ENCODE results near the gene PLPP3.
A peak's percentile ranks its signal among the peaks of the same experiment; 100 is the strongest.
"Not testable (repeated sequence)": the region's sequence is repeated elsewhere in the genome, so short reads cannot be mapped to it uniquely, and the experiment has no call there.

PLPP3 gene

DNA sequence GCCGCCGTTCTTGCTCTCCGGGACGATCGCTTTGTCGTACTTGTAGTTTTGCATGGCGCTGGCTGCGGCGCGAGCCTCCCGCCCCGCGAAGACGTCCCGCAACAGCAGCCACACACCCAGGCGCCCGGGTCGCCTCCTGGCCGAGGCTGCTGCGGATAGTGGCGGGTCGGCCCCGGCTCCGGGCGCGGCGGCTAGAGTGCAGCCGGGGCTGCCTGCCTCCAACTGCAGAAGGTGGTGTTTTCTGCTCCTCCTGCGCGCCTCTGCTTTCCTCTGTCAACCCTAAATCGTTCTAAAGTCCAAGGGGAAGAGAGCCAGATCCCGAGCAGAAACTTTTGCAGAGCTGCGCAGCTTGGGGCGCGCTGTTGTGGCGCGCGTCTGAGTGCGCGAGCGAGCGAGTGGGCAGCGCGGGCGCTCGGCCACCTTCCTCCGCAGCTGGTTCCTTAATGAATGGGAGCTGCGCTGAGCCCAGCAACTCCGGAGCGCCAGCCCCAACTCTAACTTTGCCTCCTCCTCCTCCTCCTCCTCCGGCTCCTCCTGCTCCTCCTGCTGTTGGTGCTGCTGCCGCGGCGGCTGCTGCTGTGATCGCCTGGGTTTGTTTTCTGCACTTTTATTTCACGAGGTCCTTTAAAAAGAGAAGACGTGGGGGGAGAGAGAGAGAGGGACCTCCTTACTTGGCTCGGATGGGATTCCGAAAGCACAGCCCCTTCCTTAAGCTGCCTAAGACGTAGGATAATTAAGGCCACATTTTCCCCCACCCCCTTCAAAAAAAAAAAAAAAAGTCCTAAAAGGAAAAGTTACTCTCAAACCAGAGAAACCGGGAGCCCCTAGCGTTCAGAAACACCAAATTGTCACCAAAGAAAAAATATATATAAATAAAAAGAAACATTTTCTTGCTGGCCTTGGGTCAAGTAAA is at the start of gene PLPP3:
TSS of gene PLPP3 (minus strand) at position 601 of the 913 bp plus-strand sequence. CDS start at position 54, 547 bp downstream.
- H3K27ac ChIP-seq (ENCODE audit: low read depth, low read length) = peak within 1 kb of the TSS; percentile 76

DNA sequence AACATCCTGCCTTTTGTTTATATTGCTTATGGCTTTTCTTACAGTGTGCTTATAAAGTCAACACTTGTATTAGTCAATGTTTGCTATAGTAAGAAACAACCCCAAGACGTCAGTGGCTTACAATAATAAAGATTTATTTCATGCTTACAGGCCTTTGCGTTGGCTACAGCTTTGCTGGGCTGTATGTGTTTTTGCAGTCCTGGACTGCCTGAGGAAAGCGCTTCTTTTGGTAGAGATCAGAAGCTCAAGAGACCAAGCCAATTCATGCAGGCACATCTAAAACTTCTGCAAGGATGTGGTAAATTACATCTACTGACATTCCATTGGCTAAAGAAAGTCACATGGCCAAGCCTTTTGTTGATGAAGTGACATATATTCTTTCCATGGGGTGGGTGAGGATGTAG is 48.3 kb upstream of the PLPP3 start:
- H3K9ac ChIP-seq (ENCODE audit: low read depth, low read length) = no peak overlapping the region

More for the DNA sequence above, at the start of gene PLPP3:
- Histone ChIP-seq H3K36me3 (ENCODE audit: control insufficient read depth, insufficient read depth, low read length) (no peaks in the 10 kb centered on the region), H3K9me3 (ENCODE audit: control insufficient read depth, insufficient read depth, low read length) (no peaks in the 10 kb centered on the region), H3K9ac (ENCODE audit: low read depth, low read length) (peak within 1 kb of the TSS; percentile 82), H3K4me1 (ENCODE audit: control insufficient read depth, insufficient read depth, low read length) (peaks cover 41% of the 10 kb centered on the region), H3K27me3 (ENCODE audit: control insufficient read depth, insufficient read depth, low read length) (no peaks in the 10 kb centered on the region), H3K4me3 (ENCODE audit: low read depth, low read length) (peak within 1 kb of the TSS; percentile 88)

DNA sequence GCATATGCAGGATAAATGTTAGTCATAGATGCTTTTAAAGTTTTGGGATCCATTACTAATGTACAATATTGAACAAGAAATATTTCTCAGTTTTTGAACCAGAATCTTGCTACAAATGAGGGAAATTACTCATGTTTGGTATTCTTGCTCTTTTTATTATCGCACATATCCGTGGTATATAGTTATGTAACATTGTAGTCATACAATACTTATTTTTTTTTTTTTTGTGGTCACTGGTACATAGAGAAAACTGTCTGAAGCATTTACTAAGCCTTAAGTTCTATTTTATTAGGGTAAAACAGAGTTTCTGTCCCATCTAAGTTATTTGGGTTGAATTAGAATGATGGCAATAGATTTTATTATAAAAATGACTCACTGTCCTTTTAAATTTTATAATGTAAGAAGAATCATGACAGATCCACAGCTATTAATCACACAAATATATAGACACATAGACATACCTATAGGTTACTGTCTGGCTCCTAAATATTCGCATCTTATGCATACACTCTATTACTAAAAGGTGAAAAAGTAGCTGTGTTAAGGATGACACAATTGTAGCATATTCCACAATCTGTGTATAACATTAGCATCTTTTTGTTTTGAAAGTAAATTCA is 47.8 kb upstream of the PLPP3 start:
- no peak overlapping the region for H3K27ac ChIP-seq (ENCODE audit: low read depth, low read length)
- no peaks in the 10 kb centered on the region for H3K27me3 ChIP-seq (ENCODE audit: control insufficient read depth, insufficient read depth, low read length)
- no peak overlapping the region for H3K4me3 ChIP-seq (ENCODE audit: low read depth, low read length)
- no peaks in the 10 kb centered on the region for H3K9me3 ChIP-seq (ENCODE audit: control insufficient read depth, insufficient read depth, low read length)
- H3K9ac ChIP-seq (ENCODE audit: low read depth, low read length) = no peak overlapping the region
- H3K36me3 ChIP-seq (ENCODE audit: control insufficient read depth, insufficient read depth, low read length) = no peaks in the 10 kb centered on the region
- peaks cover 20% of the 10 kb centered on the region for H3K4me1 ChIP-seq (ENCODE audit: control insufficient read depth, insufficient read depth, low read length)

More for the DNA sequence above, 48.3 kb upstream of the PLPP3 start:
- Histone ChIP-seq H3K4me1 (ENCODE audit: control insufficient read depth, insufficient read depth, low read length) (peaks cover 20% of the 10 kb centered on the region), H3K4me3 (ENCODE audit: low read depth, low read length) (no peak overlapping the region), H3K36me3 (ENCODE audit: control insufficient read depth, insufficient read depth, low read length) (no peaks in the 10 kb centered on the region), H3K27ac (ENCODE audit: low read depth, low read length) (no peak overlapping the region), H3K27me3 (ENCODE audit: control insufficient read depth, insufficient read depth, low read length) (no peaks in the 10 kb centered on the region), H3K9me3 (ENCODE audit: control insufficient read depth, insufficient read depth, low read length) (no peaks in the 10 kb centered on the region)

DNA sequence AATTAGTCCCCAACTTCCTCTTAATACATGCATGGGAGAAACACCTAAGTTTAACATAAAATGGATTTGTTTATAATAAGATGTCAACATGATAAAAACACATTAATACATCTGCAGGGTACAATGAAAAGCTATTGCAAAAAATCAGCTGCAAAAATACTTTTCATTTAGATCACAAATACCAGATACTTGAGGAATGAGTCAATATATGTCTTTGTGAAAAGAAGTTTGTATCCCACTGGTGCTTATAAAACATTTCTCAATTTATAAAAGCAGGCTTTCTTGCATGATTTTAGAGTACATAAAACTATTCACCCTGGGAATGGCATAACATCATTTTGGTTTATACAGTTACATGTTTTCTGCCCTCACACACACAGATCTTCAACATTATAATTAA is 47.2 kb upstream of the PLPP3 start:
- no peak overlapping the region for H3K4me3 ChIP-seq (ENCODE audit: low read depth, low read length)
- no peaks in the 10 kb centered on the region for H3K9me3 ChIP-seq (ENCODE audit: control insufficient read depth, insufficient read depth, low read length)
- H3K27ac ChIP-seq (ENCODE audit: low read depth, low read length) = no peak overlapping the region
- no peaks in the 10 kb centered on the region for H3K36me3 ChIP-seq (ENCODE audit: control insufficient read depth, insufficient read depth, low read length)
- H3K4me1 ChIP-seq (ENCODE audit: control insufficient read depth, insufficient read depth, low read length) = peaks cover 20% of the 10 kb centered on the region
- H3K9ac ChIP-seq (ENCODE audit: low read depth, low read length) = no peak overlapping the region
- H3K27me3 ChIP-seq (ENCODE audit: control insufficient read depth, insufficient read depth, low read length) = no peaks in the 10 kb centered on the region

DNA sequence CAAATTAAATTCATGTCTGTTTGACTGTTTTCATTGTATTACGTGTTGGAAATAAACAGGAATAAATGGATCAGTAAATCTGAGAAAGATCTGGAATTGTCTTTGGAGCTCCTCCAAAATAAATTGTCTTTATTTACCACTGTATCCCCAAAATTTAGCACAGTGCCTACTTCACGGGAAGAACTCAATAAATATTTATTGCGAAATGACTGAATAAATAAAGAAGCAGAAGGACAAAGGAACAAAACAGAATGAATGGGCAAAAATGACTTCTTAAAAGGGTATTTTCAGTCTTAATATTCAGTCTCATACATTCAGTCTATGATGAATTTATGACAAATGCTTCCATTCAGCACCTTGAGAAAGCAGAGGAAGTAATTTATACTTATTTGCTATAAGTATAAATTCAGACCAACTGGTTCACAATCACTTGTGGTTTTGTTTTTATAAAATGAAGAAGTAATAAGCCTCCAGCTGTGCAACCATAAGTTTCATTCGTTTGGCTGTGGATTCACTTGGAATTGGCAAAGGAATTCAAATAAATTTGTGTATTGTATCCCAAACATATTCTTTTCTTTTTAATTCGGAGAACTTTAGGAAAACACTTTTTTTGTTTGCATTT is 46.6 kb upstream of the PLPP3 start:
- Histone ChIP-seq H3K27ac (ENCODE audit: low read depth, low read length) (no peak overlapping the region), H3K9ac (ENCODE audit: low read depth, low read length) (no peak overlapping the region), H3K36me3 (ENCODE audit: control insufficient read depth, insufficient read depth, low read length) (no peaks in the 10 kb centered on the region), H3K9me3 (ENCODE audit: control insufficient read depth, insufficient read depth, low read length) (no peaks in the 10 kb centered on the region), H3K4me1 (ENCODE audit: control insufficient read depth, insufficient read depth, low read length) (peaks cover 20% of the 10 kb centered on the region), H3K27me3 (ENCODE audit: control insufficient read depth, insufficient read depth, low read length) (no peaks in the 10 kb centered on the region), H3K4me3 (ENCODE audit: low read depth, low read length) (no peak overlapping the region)

GRCh38 chr1:56617141-56617540 is 37.8 kb upstream of the PLPP3 start:
- Histone ChIP-seq H3K36me3 (ENCODE audit: control insufficient read depth, insufficient read depth, low read length) (no peaks in the 10 kb centered on the region), H3K9ac (ENCODE audit: low read depth, low read length) (no peak overlapping the region), H3K4me3 (ENCODE audit: low read depth, low read length) (no peak overlapping the region), H3K27me3 (ENCODE audit: control insufficient read depth, insufficient read depth, low read length) (no peaks in the 10 kb centered on the region), H3K4me1 (ENCODE audit: control insufficient read depth, insufficient read depth, low read length) (no peaks in the 10 kb centered on the region), H3K27ac (ENCODE audit: low read depth, low read length) (no peak overlapping the region), H3K9me3 (ENCODE audit: control insufficient read depth, insufficient read depth, low read length) (no peaks in the 10 kb centered on the region)

GRCh38 chr1:56610770-56611169 is 31.4 kb upstream of the PLPP3 start:
- H3K4me3 ChIP-seq (ENCODE audit: low read depth, low read length); H3K27ac ChIP-seq (ENCODE audit: low read depth, low read length); H3K9ac ChIP-seq (ENCODE audit: low read depth, low read length); H3K36me3 ChIP-seq (ENCODE audit: control insufficient read depth, insufficient read depth, low read length); H3K4me1 ChIP-seq (ENCODE audit: control insufficient read depth, insufficient read depth, low read length); H3K9me3 ChIP-seq (ENCODE audit: control insufficient read depth, insufficient read depth, low read length); H3K27me3 ChIP-seq (ENCODE audit: control insufficient read depth, insufficient read depth, low read length): not testable (repeated sequence)

GRCh38 chr1:56610097-56610496 is 30.7 kb upstream of the PLPP3 start:
- H3K9ac ChIP-seq (ENCODE audit: low read depth, low read length); H3K27me3 ChIP-seq (ENCODE audit: control insufficient read depth, insufficient read depth, low read length); H3K9me3 ChIP-seq (ENCODE audit: control insufficient read depth, insufficient read depth, low read length); H3K27ac ChIP-seq (ENCODE audit: low read depth, low read length); H3K4me3 ChIP-seq (ENCODE audit: low read depth, low read length); H3K36me3 ChIP-seq (ENCODE audit: control insufficient read depth, insufficient read depth, low read length); H3K4me1 ChIP-seq (ENCODE audit: control insufficient read depth, insufficient read depth, low read length): not testable (repeated sequence)

GRCh38 chr1:56595397-56596191 is 16.2 kb upstream of the PLPP3 start:
- H3K4me3 ChIP-seq (ENCODE audit: low read depth, low read length); H3K27me3 ChIP-seq (ENCODE audit: control insufficient read depth, insufficient read depth, low read length); H3K4me1 ChIP-seq (ENCODE audit: control insufficient read depth, insufficient read depth, low read length); H3K9ac ChIP-seq (ENCODE audit: low read depth, low read length); H3K27ac ChIP-seq (ENCODE audit: low read depth, low read length); H3K36me3 ChIP-seq (ENCODE audit: control insufficient read depth, insufficient read depth, low read length); H3K9me3 ChIP-seq (ENCODE audit: control insufficient read depth, insufficient read depth, low read length): not testable (repeated sequence)

- no peak overlapping the region for H3K9ac ChIP-seq (ENCODE audit: low read depth, low read length)
- no peak overlapping the region for H3K27ac ChIP-seq (ENCODE audit: low read depth, low read length)
- 0 out of 2 replicates have a peak, but pooled peaks cover 6% of the 10 kb centered on the region for H3K9me3 ChIP-seq (ENCODE audit: control insufficient read depth, insufficient read depth, low read length)
- H3K4me3 ChIP-seq (ENCODE audit: low read depth, low read length) = no peak overlapping the region
- no peaks in the 10 kb centered on the region for H3K36me3 ChIP-seq (ENCODE audit: control insufficient read depth, insufficient read depth, low read length)
- no peaks in the 10 kb centered on the region for H3K27me3 ChIP-seq (ENCODE audit: control insufficient read depth, insufficient read depth, low read length)
- H3K4me1 ChIP-seq (ENCODE audit: control insufficient read depth, insufficient read depth, low read length) = no peaks in the 10 kb centered on the region
These were observed 12.5 kb upstream of the PLPP3 start for GRCh38 chr1:56591909-56592308.
